SK-N-SH (cell line): ENCODE data around the gene AHSP.
"Not testable (repeated sequence)": the region's sequence is repeated elsewhere in the genome, so short reads cannot be mapped to it uniquely, and the experiment has no call there.

ENCODE experiments used
- CTCF ChIP-seq: fragments of 200-600 bp; sonication (generic); IDR thresholded peaks from 2 replicates; pipeline ENCODE4 v1.6.1; 2017; ENCODE audit warnings: antibody characterized with exemption, mild to moderate bottlenecking, moderate library complexity
- JUND ChIP-seq: IDR thresholded peaks from 2 replicates; pipeline ENCODE4 v1.4.0; 2012

- not testable (repeated sequence) for TF ChIP-seq CTCF
- TF ChIP-seq JUND: 0 out of 2 replicates have a peak, but pooled peaks have one; percentile 7
Observed at GRCh38 chr16:31574159-31574558, 46.5 kb downstream of the AHSP start.
